Measurements from ENCODE around the gene SYAP1.
"Not testable (repeated sequence)": the region's sequence is repeated elsewhere in the genome, so short reads cannot be mapped to it uniquely, and the experiment has no call there.

The SYAP1 gene

GRCh38 chrX:16783452-16783851 lies 64.0 kb downstream of the SYAP1 start:
- no peak for DNase-seq

- DNase-seq: not testable (repeated sequence)
Measured at GRCh38 chrX:16784440-16784839, 65.0 kb downstream of the SYAP1 start.

GRCh38 chrX:16785247-16786138 lies 66.1 kb downstream of the SYAP1 start:
- peak; percentile 17 for DNase-seq

GRCh38 chrX:16786139-16786790 lies 66.9 kb downstream of the SYAP1 start, which contains the start of gene TXLNG:
Gene TXLNG, plus strand, starts transcription at chrX:16786466. Its CDS starts 22 bp downstream, at chrX:16786488.
- DNase-seq: peak; percentile 97

GRCh38 chrX:16786791-16787735 lies 67.7 kb downstream of the SYAP1 start:
- DNase-seq: peak; percentile 42

- no peak for DNase-seq
Measured at GRCh38 chrX:16788477-16788876, 69.1 kb downstream of the SYAP1 start.

- DNase-seq: no peak
Measured at GRCh38 chrX:16796298-16796697, 76.9 kb downstream of the SYAP1 start.

GRCh38 chrX:16797358-16797757 lies 77.9 kb downstream of the SYAP1 start:
- DNase-seq: no peak

GRCh38 chrX:16797841-16798240 lies 78.4 kb downstream of the SYAP1 start:
- DNase-seq: no peak

GRCh38 chrX:16804923-16805464 lies 85.6 kb downstream of the SYAP1 start:
- peak; percentile 7 for DNase-seq

GRCh38 chrX:16807548-16807947 lies 88.1 kb downstream of the SYAP1 start:
- DNase-seq: no peak

- DNase-seq: peak; percentile 26
Measured at GRCh38 chrX:16807976-16808542, 88.6 kb downstream of the SYAP1 start.

- no peak for DNase-seq
Measured at GRCh38 chrX:16814597-16814996, 95.2 kb downstream of the SYAP1 start.

Measured in hematopoietic multipotent progenitor cell treated with erythropoietin and hydrocortisone succinate and interleukin-3 and kit ligand, for 6 days (in vitro differentiated cells).